Right lobe of liver (tissue), 6 donors: Measurements from ENCODE around the gene GMDS. TPM values are rescaled to one million over a fixed set of nuclear protein-coding genes. Genes with fewer than 3 reads are reported as not detected.

Source experiments
- ATAC-seq, 4 donors: fragments of 200-7000 bp; cut with Tn5 transposase; one replicate each; pipeline ENCODE4 v1.9.1; 2020; ENCODE audit warnings: mild to moderate bottlenecking in 4 of 4, moderate library complexity in 4 of 4
- DNase-seq, 3 donors: peaks; one replicate each; pipeline ENCODE4 v3.0.0-alpha.2; 2020
- H3K27ac ChIP-seq, 3 donors: fragments of 200-600 bp; one replicate each; pipeline ENCODE4 v1.8.0; 2022
- H3K27me3 ChIP-seq, 2 donors: fragments of 200-600 bp; one replicate each; pipeline ENCODE4 v1.8.0; 2022
- H3K36me3 ChIP-seq, 4 donors: fragments of 200-600 bp; sonication (generic) in 1 of 4; one replicate each; pipeline versions ENCODE4 v1.5.1 to v1.8.0; 2017 to 2022; ENCODE audit warnings: control low read depth in 1 of 4
- H3K4me1 ChIP-seq, 4 donors: fragments of 200-600 bp; sonication (generic) in 1 of 4; one replicate each; pipeline versions ENCODE4 v1.5.1 to v1.8.0; 2017 to 2022; ENCODE audit warnings: control low read depth in 1 of 4
- H3K4me3 ChIP-seq, 3 donors: fragments of 200-600 bp; one replicate each; pipeline ENCODE4 v1.8.0; 2022
- H3K9me3 ChIP-seq, 4 donors: fragments of 200-600 bp; sonication (generic) in 1 of 4; one replicate each; pipeline versions ENCODE4 v1.5.1 to v1.8.0; 2017 to 2022; ENCODE audit warnings: control low read depth in 1 of 4
- CTCF ChIP-seq, 4 donors: fragments of 200-600 bp in 3 of 4; fragments of 450-650 bp in 1 of 4; IDR thresholded peaks; one replicate each; pipeline versions ENCODE4 v1.5.1 to v1.8.0; 2016 to 2022; ENCODE audit warnings: antibody characterized with exemption in 4 of 4, mild to moderate bottlenecking in 2 of 4
- POLR2A ChIP-seq: fragments of 450-650 bp; IDR thresholded peaks from one replicate; pipeline ENCODE4 v1.6.1; 2017; ENCODE audit warnings: antibody characterized with exemption, mild to moderate bottlenecking
- WGBS: methylation state at CpG from one replicate; pipeline ENCODE4 v1.1.6; 2018; ENCODE audit warnings: low coverage, low lambda C conversion rate; ENCODE audit not compliant: insufficient coverage; ENCODE audit errors: missing lambda C conversion rate; 5-methylcytosine and 5-hydroxymethylcytosine counted together
- intact Hi-C, 2 donors: fragments of 100-400 bp; cut with DNase I; formaldehyde crosslinking; loops; one replicate each; pipeline versions ENCODE4 v1.11.2 to v1.14.1; 2022
- total RNA-seq, 6 experiments: library from RNA; depleted of rRNA in 2 of 6; stranded (reverse); fragments of >200 nt in 2 of 6; fragmentation: NEBNext Ultra II Directional in 3 of 6; extraction: Animal tissue kit (Norgen Biotek cat#: 25700) in 3 of 6; gene quantifications; one replicate each; pipeline versions ENCODE4 v1.1.0 to v1.2.4, GENCODE V29; 2016 to 2023
- donor health status: DM: no; HTN: yes; CAD: no.
- donor health status: DM: no; HTN: no; CAD: no.
- donor health status: DM: no; HTN: no; CAD: no.
- donor health status: DM: no; HTN: yes; CAD: no.
- donor health status: DM: no; HTN: yes; CAD: no.

Gene GMDS
- total RNA-seq, 6 experiments from 2014 or later = 15.9 to 34.4 (median 23.4) TPM

GRCh38 chr6:1840491-1841121, 404.8 kb downstream of the GMDS start:
- 88% methylated on average over 13 of the region's 13 CpGs for WGBS
- intact Hi-C loops = no loop called here
- Histone ChIP-seq H3K4me1 (peaks cover 0 to 9% (median 4%) of the 10 kb centered on the region in 4 donors), H3K4me3 (no peak overlapping the region), H3K27me3 (no peaks in the 10 kb centered on the region), H3K9me3 (no peaks in the 10 kb centered on the region), H3K27ac (no peak overlapping the region), H3K36me3 (no peaks in the 10 kb centered on the region)
- ATAC-seq (no peak), DNase-seq (no peak)
- TF ChIP-seq CTCF (IDR thresholded peaks at IDR 0.05) = no peak
- no peak for TF ChIP-seq POLR2A

GRCh38 chr6:1839361-1839760, 406.0 kb downstream of the GMDS start:
- no peak for DNase-seq
- Histone ChIP-seq H3K9me3 (no peaks in the 10 kb centered on the region), H3K27ac (no peak overlapping the region), H3K4me1 (peaks cover 0 to 9% (median 4%) of the 10 kb centered on the region in 4 donors), H3K36me3 (no peaks in the 10 kb centered on the region), H3K27me3 (no peaks in the 10 kb centered on the region), H3K4me3 (no peak overlapping the region)
- TF ChIP-seq POLR2A = no peak
- no peak for TF ChIP-seq CTCF (IDR thresholded peaks at IDR 0.05)
- peak; percentile 22 to 65 (median 44) for ATAC-seq
- intact Hi-C loops = no loop called here

- TF ChIP-seq CTCF (IDR thresholded peaks at IDR 0.05) (peak in 1 of 4 donors; percentile 10), POLR2A (no peak)
- Histone ChIP-seq H3K27ac (no peak overlapping the region), H3K4me1 (peaks cover 0 to 9% (median 5%) of the 10 kb centered on the region in 4 donors), H3K27me3 (no peaks in the 10 kb centered on the region), H3K4me3 (no peak overlapping the region), H3K36me3 (no peaks in the 10 kb centered on the region), H3K9me3 (no peaks in the 10 kb centered on the region)
- peak in 2 of 4 donors; percentile 24 to 30 for ATAC-seq
- intact Hi-C loops = no loop called here
- no peak for DNase-seq
- 52% methylated on average over 5 of the region's 5 CpGs for WGBS
Measured at GRCh38 chr6:1838604-1839213, 406.7 kb downstream of the GMDS start.

GRCh38 chr6:1837826-1838225, 407.6 kb downstream of the GMDS start:
- no peaks in the 10 kb centered on the region for H3K9me3 ChIP-seq
- H3K36me3 ChIP-seq = no peaks in the 10 kb centered on the region
- DNase-seq (no peak), ATAC-seq (no peak)
- intact Hi-C loops = no loop called here
- no peak for TF ChIP-seq CTCF (IDR thresholded peaks at IDR 0.05)
- no peaks in the 10 kb centered on the region for H3K27me3 ChIP-seq
- H3K4me3 ChIP-seq = no peak overlapping the region
- H3K4me1 ChIP-seq = peaks cover 0 to 18% (median 8%) of the 10 kb centered on the region in 4 donors
- 50% methylated on average over 1 of the region's 2 CpGs for WGBS
- no peak overlapping the region for H3K27ac ChIP-seq
